SU-DHL-6 (cell line): ENCODE data around the gene RAB11A.

Experiments
- EZH2phosphoT487 ChIP-seq: fragments of 200-600 bp; sonication (generic), shearing (Covaris generic); conservative IDR thresholded peaks from 2 replicates; pipeline ENCODE4 v1.6.1; 2018; ENCODE audit warnings: mild to moderate bottlenecking, antibody characterized with exemption, low read length, moderate library complexity, mixed read lengths
- TF ChIP-seq, protein P1 (sequence below): fragments of 200-600 bp; sonication (generic); IDR thresholded peaks from one replicate; pipeline ENCODE4 v1.5.1; 2017; ENCODE audit warnings: antibody characterized with exemption, mild to moderate bottlenecking, low read length, moderate library complexity; ENCODE audit not compliant: insufficient read depth, poor library complexity, severe bottlenecking

GRCh38 chr15:65822316-65822715 lies 47.0 kb upstream of the RAB11A start:
- TF ChIP-seq, protein P1, sequence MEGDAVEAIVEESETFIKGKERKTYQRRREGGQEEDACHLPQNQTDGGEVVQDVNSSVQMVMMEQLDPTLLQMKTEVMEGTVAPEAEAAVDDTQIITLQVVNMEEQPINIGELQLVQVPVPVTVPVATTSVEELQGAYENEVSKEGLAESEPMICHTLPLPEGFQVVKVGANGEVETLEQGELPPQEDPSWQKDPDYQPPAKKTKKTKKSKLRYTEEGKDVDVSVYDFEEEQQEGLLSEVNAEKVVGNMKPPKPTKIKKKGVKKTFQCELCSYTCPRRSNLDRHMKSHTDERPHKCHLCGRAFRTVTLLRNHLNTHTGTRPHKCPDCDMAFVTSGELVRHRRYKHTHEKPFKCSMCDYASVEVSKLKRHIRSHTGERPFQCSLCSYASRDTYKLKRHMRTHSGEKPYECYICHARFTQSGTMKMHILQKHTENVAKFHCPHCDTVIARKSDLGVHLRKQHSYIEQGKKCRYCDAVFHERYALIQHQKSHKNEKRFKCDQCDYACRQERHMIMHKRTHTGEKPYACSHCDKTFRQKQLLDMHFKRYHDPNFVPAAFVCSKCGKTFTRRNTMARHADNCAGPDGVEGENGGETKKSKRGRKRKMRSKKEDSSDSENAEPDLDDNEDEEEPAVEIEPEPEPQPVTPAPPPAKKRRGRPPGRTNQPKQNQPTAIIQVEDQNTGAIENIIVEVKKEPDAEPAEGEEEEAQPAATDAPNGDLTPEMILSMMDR: no peak
- TF ChIP-seq EZH2phosphoT487: no peak
